Measurements from ENCODE around the gene MT3. TPM values are rescaled to one million over a fixed set of nuclear protein-coding genes. Genes with fewer than 3 reads are reported as not detected.

Gene MT3
- total and polyA plus RNA-seq, 2 of the 8 experiments (the other 6 are each of a cell fraction or from before 2014, with no cell fraction given): 0.17 TPM; not detected in 1

DNA sequence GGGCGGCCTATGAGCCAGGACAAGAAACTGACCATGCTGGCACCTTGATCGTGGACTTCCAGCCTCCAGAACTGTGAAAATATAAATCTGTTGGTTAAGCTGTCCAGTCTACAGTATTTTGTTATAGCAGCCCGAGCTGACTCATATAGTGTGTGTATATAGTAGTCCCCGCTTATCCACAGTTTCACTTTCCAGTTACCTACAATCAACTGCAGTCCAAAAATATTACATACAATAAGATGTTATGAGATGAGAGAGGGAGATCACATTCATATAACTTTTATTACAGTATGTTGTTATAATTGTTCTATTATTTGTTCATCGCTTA, 4.9 kb downstream of the MT3 start:
- H2BK20ac ChIP-seq (ENCODE audit: low read length): no peak overlapping the region
- DNase-seq (ENCODE audit: low read depth in 1 of 2, low spot score in 2 of 2) (no peak), FAIRE-seq (no peak)
- H2BK5ac ChIP-seq (ENCODE audit: low read depth, low read length): no peak overlapping the region
- no peaks in the 10 kb centered on the region for H3K9me3 ChIP-seq (ENCODE audit: insufficient read depth in 2 of 2, low read depth in 1 of 2, low read length in 1 of 2)
- H3K4me3 ChIP-seq (ENCODE audit: extremely low read depth in 1 of 4, insufficient read depth in 2 of 4, low read depth in 3 of 4, low read length in 4 of 4): no peak overlapping the region
- ChIA-PET POLR2A (ENCODE audit: partially characterized antibody) (interaction anchor here (0.6 to 1.4 kb wide), 2 partner anchors 82 to 181 kb away, joined by 3 read pairs; no protein-coding TSS in a partner anchor), CTCF (ENCODE audit: partially characterized antibody) (interaction anchor here (1.3 to 3.3 kb wide), 2 partner anchors 11 to 12 kb away, joined by 3 to 25 read pairs; no protein-coding TSS in a partner anchor)
- no peak overlapping the region for H2BK15ac ChIP-seq (ENCODE audit: low read length)
- no peak overlapping the region for H2AFZ ChIP-seq (ENCODE audit: low read length)
- H3K27me3 ChIP-seq (replicated peaks in 1 of 4; ENCODE audit: control insufficient read depth in 3 of 4, extremely low read depth in 1 of 4, insufficient read depth in 3 of 4, low read length in 3 of 4): peaks cover 12 to 29% (median 25%) of the 10 kb centered on the region in 4 experiments
- no peak overlapping the region for H3K14ac ChIP-seq (ENCODE audit: insufficient read length)
- H3K79me1 ChIP-seq (ENCODE audit: low read depth, low read length): no peaks in the 10 kb centered on the region
- no peak overlapping the region for H3K4ac ChIP-seq (replicated peaks; ENCODE audit: insufficient read length, low read depth, low read length)
- H4K91ac ChIP-seq (replicated peaks; ENCODE audit: insufficient read length, low read length): no peak overlapping the region
- no peaks in the 10 kb centered on the region for H3K36me3 ChIP-seq (ENCODE audit: control insufficient read depth in 2 of 4, insufficient read depth in 4 of 4, low read length in 3 of 4)
- H4K5ac ChIP-seq (ENCODE audit: insufficient read length, low read depth, low read length): no peak overlapping the region
- no peak overlapping the region for H2AK5ac ChIP-seq (ENCODE audit: low read depth, low read length)
- H3K79me2 ChIP-seq (ENCODE audit: control insufficient read depth in 1 of 2, insufficient read depth in 2 of 2, low read length in 2 of 2): no peaks in the 10 kb centered on the region
- no peak overlapping the region for H3K4me2 ChIP-seq (ENCODE audit: insufficient read depth in 1 of 2, low read depth in 2 of 2, low read length in 2 of 2)
- H2BK120ac ChIP-seq (replicated peaks; ENCODE audit: low read depth, low read length): no peak overlapping the region
- H2BK12ac ChIP-seq (ENCODE audit: low read depth, low read length): no peak overlapping the region
- H4K8ac ChIP-seq (ENCODE audit: extremely low read depth, insufficient read depth, low read length): no peak overlapping the region
- H3K23me2 ChIP-seq (ENCODE audit: low read depth, low read length): peaks cover 5% of the 10 kb centered on the region; the same call in 1 of the 2 replicates
- no peak overlapping the region for H3K56ac ChIP-seq (replicated peaks; ENCODE audit: insufficient read length, low read depth, low read length)
- H3K9ac ChIP-seq (replicated peaks in 1 of 4; ENCODE audit: extremely low read depth in 1 of 4, low read depth in 3 of 4, low read length in 3 of 4): no peak overlapping the region
- H3K27ac ChIP-seq (ENCODE audit: low read depth, low read length): no peak overlapping the region
- no peak overlapping the region for H3K18ac ChIP-seq (ENCODE audit: extremely low read depth, low read length)
- peaks cover 0 to 9% (median 1%) of the 10 kb centered on the region in 4 experiments; a peak in 4 of 7 replicates for H3K4me1 ChIP-seq (replicated peaks in 1 of 4; ENCODE audit: control insufficient read depth in 3 of 4, insufficient read depth in 4 of 4, low read length in 3 of 4)
- WGBS, 2 experiments (ENCODE audit: extremely low coverage in 1 of 2, insufficient coverage in 1 of 2, insufficient read length in 1 of 2, insufficient replicate concordance in 2 of 2, low coverage in 1 of 2, low lambda C conversion rate in 2 of 2, missing lambda C conversion rate in 1 of 2): 89% methylated on average over 5 of the region's 5 CpGs; no CpG with 5 or more reads in 1 of the 2 experiments
- no peak overlapping the region for H3K23ac ChIP-seq (ENCODE audit: insufficient read length)
- peaks cover 2% of the 10 kb centered on the region in 2 experiments for H4K20me1 ChIP-seq (replicated peaks in 1 of 2; ENCODE audit: control insufficient read depth in 1 of 2, insufficient read depth in 2 of 2, low read length in 2 of 2)
- no peak for TF ChIP-seq POLR2AphosphoS5 (IDR thresholded peaks at IDR 0.05; ENCODE audit: low read depth, low read length)
- TF ChIP-seq ZNF274 (IDR thresholded peaks at IDR 0.05; ENCODE audit: borderline replicate concordance, extremely low read depth, low read length): no peak
- TF ChIP-seq, protein P1, sequence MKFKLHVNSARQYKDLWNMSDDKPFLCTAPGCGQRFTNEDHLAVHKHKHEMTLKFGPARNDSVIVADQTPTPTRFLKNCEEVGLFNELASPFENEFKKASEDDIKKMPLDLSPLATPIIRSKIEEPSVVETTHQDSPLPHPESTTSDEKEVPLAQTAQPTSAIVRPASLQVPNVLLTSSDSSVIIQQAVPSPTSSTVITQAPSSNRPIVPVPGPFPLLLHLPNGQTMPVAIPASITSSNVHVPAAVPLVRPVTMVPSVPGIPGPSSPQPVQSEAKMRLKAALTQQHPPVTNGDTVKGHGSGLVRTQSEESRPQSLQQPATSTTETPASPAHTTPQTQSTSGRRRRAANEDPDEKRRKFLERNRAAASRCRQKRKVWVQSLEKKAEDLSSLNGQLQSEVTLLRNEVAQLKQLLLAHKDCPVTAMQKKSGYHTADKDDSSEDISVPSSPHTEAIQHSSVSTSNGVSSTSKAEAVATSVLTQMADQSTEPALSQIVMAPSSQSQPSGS (IDR thresholded peaks at IDR 0.05; ENCODE audit: low read length): no peak
- TF ChIP-seq POLR2A (IDR thresholded peaks at IDR 0.05; ENCODE audit: control extremely low read depth in 1 of 2, low read depth in 2 of 2, low read length in 2 of 2): no peak
- TF ChIP-seq EGR1 (IDR thresholded peaks at IDR 0.05; ENCODE audit: borderline replicate concordance, low read depth, low read length): no peak
- TF ChIP-seq, protein P2, sequence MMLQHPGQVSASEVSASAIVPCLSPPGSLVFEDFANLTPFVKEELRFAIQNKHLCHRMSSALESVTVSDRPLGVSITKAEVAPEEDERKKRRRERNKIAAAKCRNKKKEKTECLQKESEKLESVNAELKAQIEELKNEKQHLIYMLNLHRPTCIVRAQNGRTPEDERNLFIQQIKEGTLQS (IDR thresholded peaks at IDR 0.05; ENCODE audit: insufficient read depth, low read depth, low read length): no peak
- TF ChIP-seq TAF1 (IDR thresholded peaks at IDR 0.05; ENCODE audit: low read depth, low read length): no peak
- TF ChIP-seq, protein P3, sequence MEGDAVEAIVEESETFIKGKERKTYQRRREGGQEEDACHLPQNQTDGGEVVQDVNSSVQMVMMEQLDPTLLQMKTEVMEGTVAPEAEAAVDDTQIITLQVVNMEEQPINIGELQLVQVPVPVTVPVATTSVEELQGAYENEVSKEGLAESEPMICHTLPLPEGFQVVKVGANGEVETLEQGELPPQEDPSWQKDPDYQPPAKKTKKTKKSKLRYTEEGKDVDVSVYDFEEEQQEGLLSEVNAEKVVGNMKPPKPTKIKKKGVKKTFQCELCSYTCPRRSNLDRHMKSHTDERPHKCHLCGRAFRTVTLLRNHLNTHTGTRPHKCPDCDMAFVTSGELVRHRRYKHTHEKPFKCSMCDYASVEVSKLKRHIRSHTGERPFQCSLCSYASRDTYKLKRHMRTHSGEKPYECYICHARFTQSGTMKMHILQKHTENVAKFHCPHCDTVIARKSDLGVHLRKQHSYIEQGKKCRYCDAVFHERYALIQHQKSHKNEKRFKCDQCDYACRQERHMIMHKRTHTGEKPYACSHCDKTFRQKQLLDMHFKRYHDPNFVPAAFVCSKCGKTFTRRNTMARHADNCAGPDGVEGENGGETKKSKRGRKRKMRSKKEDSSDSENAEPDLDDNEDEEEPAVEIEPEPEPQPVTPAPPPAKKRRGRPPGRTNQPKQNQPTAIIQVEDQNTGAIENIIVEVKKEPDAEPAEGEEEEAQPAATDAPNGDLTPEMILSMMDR (IDR thresholded peaks at IDR 0.05; ENCODE audit: control extremely low read depth in 1 of 3, insufficient read depth in 1 of 3, low read depth in 1 of 3, low read length in 3 of 3): no peak
- TF ChIP-seq CTBP2 (IDR thresholded peaks at IDR 0.05; ENCODE audit: borderline replicate concordance, insufficient read depth, insufficient read length, low read length): no peak

Measured in H1 (cell line).